ENCODE results near the gene BORCS6.
A peak's percentile ranks its signal among the peaks of the same experiment; 100 is the strongest.
"Not testable (repeated sequence)": the region's sequence is repeated elsewhere in the genome, so short reads cannot be mapped to it uniquely, and the experiment has no call there.

BORCS6 gene
- total RNA-seq = 14.0 to 27.9 reads per million in 2 donors

DNA sequence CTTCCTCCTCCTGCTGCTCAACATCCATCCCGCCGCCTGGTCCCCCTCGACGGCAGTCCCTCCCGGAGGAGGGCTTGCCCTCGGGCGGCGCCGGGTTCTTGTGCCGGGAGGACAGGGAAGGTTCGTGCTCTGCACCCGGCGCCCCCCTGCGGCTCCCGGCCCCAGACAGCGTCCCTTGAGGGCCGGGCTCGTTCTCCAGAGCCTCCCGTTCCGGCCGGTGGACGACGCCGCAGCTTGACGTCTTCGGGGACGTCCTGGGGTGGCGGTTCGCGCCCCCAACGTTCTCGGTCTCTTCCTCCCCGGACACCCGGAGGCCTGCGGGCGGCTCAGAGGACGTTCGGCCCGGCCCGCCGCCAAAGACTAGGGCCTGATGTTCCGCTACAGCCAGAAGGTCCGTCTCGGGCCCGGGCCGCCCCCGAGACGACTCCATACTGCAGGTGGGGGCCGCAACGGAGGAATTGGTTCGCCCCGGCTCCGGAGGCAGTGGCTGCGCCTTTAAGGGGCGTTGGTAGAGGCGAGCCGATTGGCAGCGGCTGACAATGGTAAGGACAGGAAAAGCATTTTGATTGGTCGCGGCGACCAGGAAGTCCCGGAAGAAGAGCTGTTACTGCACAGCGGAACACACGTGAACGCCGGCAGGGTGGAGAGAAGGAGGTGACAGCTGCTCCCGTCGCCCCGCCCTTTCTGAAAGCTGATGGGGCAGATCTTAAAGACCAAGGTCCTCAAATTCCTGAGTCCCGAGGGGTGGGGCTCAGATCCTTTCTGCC, at the start of gene BORCS6:
TSS of gene BORCS6 (minus strand) at position 470 of the 767 bp plus-strand sequence. CDS start at position 430, 40 bp downstream.
- peak; percentile 89 for DNase-seq

DNA sequence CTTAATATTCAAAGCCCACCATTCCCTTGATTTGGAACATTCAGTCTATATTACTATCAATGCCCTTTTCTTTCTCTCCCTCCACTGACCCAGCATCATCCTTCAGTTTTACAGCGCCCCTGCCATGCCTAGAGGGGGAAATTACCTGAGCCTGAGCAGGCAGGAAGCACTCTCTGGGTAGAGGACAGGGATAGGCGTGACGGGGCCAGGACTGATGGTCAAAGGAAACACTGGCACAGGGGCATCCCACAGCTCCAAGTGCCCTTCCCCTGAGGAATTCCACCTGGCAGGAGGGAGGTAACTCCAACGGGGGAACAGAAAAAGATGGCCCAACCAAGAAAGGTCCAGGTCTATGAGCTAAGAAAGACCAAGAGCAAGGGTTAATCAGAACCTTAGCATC, 47.9 kb upstream of the BORCS6 start:
- no peak for DNase-seq

DNA sequence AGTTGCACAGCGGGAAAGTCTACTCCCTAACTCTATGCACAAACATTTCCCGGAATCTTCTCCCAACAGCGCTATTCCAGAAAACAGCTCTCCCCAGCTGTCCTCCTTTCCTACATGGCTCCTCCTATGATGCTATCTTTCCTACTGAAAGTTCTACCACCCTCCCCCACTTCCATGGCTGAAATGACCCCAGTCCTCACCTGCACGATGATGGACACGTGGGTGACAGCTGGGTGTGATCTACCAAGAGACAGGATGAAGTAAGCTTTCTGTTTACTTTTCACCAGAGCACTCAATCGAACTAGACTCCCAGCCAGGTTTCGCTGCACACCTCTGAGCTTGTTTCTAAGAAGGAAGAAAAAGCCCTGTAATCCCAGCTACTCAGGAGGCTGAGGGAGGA, 47.2 kb upstream of the BORCS6 start:
- DNase-seq = no peak

DNA sequence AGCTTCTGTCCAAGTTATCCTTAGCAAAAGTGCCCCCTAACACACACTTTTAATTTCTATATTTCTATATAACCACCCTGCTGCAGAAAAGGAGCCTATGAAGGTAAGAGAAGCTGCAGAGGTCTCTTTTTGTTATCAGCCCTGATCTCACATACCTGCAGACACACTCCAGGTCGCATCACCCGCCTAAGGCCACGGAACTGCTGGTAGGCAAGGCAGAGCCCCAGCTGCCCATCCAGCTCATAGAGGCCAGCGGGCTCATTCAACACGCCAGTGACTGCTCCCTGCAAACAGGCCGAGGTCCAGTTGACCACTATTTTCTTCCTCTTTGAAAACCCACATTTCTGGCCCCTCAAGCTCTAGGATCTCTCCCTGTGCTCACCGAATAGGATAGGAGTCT, 45.7 kb upstream of the BORCS6 start:
- no peak for DNase-seq

DNA sequence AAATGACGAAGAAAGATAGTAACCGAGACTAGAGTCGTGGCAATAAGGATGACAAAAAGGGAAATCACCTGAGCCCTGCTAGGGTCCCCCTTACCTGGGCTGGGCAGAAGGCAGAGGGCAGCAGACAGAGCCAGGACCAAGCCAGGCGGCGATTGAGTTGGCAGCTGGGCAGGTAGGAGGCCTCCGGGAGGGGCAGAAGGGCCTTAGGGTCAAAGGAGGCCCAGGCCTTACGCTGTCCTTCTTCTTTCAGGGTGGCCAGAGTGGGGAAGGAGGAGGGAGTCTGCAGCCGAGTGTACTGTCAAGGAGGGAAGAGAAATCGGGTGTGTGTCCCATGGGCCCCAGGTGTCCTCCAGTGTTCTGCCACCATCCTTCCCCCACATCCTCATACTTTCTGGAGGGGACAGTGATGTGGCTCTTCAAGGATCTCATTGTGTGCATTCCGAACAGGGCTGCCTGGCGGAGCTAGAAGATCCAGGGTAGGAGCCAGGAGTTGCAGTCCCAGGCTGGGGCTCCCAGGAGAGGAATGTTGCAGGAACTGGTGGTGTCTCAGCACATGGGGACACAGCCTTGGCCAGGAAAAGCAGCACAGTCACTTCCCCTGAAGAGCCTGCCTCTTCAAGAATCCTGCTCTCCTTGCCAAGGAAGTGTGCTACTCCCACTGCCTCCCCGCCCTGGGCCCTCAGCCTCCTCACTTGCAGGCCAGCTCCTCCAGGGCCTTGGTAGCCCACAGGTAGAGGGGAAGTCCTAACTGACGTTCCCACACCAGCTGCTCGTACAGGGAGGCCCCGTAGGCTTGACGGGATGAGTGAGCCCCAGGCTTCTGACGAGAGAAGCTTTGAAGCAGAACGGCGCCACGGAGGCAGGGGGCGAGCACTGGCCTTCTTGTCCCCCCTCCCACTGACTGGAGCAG, 44.6 kb upstream of the BORCS6 start:
- DNase-seq = no peak

DNA sequence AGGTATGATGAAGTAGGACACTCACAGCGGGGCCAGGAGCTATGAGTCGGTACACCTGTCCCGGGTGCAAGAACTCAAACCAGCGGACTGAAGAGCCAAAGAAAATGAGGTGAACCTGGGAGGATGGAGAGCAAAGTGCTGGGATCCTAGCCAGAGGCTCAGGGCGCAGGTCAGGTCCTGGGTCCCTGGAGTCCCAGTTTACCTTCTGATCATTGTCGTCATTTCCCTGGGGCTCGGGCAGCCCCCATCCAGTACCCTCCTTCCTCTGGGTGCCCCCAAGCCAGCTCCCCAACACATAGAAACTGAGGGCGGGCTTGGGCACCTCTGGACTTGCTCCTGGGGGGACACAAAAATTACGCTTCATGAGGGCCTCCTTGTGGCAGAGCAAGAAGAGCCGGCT, 41.7 kb upstream of the BORCS6 start:
- DNase-seq = no peak

DNA sequence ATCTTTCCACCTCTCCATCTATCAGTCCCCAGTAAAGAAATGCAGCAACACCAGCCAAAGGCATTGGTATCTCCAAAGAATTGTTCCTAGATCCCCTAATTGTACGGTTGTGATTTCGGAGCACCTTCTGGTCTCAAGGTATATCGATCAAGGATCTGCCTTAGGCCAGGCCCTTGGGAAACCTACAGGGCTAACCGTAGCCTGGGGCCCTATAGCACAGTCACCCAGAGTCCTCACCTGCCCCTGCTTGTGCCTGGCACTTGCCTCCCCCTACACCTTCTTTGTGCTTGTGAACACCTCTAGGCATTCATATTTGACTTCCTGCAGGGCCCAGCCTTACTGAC, 37.2 kb upstream of the BORCS6 start:
- no peak for DNase-seq

DNA sequence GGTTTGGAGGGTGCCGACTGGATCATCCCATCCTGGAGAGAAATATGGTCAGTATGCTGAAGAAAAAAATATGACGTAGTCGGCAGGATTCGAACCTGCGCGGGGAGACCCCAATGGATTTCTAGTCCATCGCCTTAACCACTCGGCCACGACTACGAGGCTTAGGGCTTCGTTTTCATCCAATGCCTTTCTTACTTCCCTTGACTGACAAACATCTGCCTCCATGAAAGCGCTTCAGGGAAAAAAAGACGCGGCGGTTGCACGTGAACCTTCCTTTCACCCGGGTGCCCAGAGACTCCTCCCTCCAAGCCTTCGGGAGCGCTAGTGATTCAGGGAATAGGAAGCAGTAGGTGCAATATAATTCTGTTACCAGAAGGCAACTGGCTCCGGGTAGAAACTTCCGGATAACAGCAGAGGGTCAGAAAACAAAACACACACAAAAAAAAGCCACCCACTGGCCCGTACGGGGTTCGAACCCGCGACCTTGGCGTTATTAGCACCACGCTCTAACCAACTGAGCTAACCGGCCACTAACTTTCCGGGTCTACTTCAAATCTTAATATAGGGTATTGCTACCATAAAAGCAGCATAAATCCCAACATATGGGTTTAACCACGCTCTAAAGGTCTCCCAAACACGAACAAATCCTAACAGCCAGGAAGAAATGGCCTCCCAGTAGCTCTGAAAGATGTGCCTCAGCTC, 36.7 kb upstream of the BORCS6 start:
- DNase-seq = no peak

DNA sequence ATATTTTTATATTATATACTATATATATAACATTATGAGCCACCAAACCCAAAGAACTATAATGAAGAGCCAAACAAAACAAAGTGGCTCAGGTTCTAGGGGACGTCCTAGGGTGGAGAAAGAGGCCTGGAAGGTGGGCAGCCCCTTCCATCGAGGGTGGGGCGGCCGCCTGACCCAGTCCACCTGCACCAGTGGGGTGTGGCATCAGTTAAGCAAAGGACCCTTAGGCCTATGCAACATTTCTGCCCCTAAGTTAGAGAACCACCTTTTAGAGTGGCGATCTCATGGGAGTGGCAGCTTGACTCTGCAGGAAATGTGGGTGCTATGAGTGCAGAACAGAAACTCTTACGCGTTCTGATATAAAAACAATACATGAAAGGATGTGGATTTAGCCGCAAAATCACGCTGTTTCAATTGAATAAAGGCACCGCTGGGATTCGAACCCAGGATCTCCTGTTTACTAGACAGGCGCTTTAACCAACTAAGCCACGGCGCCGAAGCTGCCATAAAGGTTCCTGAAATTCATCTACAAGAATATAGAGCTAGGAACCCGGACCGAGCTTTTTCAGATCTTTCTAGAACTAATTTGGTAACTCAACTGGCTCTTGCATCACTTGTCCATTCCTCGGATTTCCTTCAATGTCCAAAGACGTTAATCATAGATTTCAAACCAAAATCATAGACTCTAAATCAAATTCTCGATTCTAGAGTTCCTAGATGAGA, 36.0 kb upstream of the BORCS6 start:
- peak; percentile 50 for DNase-seq

DNA sequence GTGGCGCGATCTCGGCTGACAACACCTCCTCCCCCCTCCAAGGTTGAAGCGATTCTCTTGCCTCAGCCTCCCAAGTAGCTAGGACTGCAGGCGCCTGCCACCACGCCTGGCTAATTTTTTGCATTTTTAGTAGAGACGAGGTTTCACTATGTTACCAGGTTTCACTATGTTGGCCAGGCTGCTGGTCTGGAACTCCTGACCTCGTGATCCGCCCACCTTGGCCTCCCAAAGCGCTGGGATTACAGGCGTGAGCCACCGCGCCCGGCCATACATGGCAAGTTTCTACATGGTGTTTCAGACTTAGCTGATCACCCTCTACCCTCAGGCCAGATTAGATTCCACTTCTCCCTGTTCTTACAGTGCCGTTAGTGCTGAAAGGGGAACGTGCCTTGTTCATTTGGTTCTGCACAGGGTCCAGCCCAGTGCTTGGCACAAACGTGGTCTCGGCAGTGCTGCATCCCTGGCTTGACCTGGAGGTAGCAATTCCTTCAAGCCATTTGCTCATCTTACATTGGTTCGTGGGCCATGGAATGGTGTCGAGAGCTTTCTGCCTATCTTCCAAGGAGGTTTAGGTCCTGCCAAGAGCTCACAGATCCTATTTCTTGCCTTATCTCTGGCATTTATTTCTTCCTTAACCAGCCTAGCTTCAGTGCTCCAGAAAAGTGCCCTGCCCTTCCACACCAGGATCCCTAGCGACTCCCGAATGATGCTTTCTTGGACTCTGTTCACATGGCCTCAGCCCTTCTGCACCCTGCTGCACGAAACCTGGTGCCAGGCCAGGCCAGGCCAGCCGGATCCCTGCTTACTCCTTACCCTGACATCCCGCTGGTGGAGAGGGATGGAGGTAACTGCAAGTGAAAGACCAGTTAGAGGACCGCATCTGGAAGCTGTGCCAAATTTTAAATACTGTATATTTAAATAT, 35.2 kb upstream of the BORCS6 start:
- no peak for DNase-seq

DNA sequence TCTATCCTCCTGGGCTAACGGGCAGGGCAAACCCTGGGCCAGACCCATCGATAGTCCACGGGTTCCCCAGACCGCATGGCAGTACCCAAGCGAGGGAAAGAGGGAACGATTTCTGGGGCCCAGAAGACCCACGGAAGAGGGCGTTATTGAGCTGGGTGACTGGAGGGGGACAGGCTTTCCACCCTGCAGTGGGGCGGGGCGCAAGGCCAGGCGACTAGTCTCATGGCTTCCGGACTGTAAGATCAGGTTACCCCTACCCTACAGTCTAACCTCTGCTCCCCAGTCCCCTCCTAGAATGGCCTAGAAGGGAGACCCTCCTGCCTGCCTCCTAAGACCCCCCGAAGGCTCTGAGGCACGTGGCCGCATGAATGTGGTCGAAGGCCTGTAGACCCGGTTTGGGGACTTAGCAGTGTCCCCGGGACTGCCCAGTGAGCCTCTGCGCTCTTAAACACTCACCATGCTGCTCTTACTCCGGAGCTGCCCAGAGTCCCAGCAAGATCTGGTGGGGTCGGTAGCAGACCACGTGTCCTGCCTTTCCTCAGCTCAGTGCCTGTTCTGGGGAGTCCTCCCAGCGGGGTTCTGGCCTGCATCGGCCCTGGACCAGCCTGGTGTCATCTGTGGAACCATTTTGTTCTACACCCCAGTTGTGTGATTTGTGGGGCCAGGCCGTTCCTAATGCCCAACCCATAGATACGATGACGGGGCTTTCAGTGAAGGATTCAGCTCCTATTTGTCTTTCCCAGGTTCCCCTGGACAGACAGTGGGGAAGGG, 33.6 kb upstream of the BORCS6 start:
- DNase-seq = peak; percentile 31

DNA sequence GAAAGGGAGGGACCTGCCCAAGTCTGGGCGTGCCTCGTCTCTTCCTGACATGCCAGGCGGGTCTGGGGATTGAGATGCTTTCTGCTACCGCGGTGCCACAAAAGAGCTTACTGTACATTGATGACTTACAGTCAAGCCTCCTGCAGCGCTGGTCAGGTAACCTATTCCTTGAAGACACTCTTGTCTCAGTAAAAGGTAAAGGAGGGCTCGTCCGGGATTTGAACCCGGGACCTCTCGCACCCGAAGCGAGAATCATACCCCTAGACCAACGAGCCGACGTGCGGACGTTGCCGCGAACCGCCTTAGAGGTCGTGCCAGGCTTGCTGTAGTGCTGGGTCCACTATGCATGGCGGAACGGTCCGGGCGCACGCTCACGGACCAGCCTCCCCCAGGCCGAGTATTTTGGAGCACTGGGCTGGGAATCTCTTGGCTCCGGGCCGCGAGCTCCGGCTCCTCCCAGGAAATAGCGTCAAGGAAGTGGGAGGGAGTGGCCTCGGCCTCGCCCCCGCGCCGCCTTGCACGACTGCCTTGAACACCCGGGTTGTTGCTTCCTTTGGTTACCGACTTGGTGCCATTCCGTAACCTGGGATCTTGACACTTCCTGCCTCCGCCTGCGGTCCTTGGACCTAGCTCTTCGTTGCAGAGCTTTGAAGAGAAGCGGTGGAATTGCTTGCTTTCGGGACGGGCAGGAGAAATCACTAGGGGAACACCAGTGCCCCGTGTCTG, 32.8 kb upstream of the BORCS6 start:
- peak; percentile 80 for DNase-seq

DNA sequence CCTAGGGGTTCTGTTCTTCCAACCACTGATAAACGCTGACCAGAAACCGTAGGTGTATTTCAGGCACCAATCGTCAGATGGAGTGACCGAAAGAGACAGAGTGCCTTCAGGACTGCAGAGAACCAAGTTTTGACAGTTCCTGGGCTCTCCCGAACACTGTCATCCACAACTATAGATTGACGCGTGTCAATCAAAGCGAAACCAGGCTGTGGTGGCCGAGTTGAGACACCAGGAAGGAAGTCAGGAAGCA, 32.3 kb upstream of the BORCS6 start:
- DNase-seq = no peak

DNA sequence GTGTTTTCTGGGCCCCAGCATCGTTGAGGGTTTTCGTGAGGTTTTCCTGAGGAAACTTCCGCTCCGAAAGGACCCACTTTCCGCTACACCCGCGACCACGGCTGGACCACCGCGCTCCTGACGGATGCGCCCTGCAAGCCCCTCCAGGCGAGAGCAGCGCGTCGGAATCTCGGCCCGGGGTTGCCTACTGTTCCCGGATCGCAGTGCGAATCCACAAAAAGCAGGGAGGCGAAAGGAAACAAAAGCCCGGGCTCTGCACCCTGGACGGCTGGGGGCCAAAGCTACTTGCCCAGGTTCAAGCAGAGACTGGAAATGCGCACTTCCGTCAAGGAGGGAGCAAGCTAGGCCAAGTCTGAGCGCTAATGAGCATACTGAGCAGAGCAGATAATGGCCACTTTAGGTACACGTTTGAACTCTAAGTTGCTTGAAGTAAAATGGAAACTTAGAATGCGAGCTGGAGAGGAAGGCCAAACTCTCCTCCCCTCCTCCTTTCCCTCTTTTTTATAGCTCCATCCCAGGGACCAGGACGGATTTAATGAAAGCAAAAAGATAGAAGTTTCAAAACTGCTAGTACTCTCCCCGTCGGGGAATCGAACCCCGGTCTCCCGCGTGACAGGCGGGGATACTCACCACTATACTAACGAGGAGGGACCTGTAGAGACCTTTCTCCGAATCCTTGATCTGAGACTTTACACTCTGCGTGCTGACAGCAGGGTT, 31.8 kb upstream of the BORCS6 start:
- peak; percentile 85 for DNase-seq

DNA sequence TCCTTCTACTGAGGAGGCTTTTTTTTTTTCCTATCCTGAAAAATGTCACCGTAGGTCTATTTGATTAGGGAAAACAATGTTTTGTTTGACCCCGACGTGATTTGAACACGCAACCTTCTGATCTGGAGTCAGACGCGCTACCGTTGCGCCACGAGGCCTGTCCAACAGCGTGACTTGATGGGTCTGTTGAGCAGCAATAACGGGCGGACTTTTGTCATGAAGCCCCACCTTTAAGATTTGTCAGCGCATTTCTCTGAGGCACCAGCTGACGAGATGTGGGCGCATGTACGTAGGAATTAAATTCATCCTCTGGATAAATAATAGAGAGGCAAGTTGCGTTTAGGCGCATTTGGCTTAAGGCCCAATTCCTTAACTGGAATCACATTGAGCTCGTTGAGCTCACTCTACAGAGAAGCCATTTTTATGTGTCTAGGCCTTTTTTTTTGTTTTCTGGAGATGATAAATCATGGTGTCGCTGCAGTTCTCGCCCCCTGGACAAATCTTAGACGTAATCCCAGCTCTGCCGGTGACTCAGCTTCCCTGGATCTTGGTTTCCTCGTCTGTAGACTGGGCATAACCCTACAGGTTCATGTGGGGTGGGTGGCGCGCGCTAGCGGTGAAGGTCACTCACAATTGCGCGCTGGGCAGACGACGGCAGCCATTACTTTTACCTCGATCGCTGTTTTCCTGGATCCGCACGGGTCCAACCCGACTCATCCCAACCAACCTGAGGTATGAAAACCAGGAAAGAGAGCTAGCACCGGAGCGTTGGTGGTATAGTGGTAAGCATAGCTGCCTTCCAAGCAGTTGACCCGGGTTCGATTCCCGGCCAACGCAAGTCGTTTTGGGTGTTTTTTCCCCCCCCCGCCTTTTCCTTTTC, 31.0 kb upstream of the BORCS6 start:
- DNase-seq = peak; percentile 78

DNA sequence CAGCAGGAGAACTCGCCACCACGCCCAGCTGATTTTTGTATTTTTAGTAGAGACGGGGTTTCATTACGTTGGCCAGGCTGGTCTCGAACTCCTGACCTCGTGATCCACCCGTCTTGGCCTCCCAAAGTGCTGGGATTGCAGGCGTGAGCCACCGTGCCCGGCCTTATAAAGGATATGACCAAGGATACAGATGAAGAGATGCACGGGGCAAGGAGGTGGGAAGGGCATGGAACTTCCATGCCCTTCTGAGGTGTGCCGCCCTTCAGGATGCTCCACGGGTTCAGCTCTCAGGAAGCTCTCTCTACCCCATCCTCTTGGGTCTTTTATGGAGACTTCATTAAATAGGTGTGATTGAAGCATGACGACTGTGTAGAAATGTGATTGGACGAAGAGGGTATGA, 24.0 kb upstream of the BORCS6 start:
- DNase-seq = not testable (repeated sequence)

DNA sequence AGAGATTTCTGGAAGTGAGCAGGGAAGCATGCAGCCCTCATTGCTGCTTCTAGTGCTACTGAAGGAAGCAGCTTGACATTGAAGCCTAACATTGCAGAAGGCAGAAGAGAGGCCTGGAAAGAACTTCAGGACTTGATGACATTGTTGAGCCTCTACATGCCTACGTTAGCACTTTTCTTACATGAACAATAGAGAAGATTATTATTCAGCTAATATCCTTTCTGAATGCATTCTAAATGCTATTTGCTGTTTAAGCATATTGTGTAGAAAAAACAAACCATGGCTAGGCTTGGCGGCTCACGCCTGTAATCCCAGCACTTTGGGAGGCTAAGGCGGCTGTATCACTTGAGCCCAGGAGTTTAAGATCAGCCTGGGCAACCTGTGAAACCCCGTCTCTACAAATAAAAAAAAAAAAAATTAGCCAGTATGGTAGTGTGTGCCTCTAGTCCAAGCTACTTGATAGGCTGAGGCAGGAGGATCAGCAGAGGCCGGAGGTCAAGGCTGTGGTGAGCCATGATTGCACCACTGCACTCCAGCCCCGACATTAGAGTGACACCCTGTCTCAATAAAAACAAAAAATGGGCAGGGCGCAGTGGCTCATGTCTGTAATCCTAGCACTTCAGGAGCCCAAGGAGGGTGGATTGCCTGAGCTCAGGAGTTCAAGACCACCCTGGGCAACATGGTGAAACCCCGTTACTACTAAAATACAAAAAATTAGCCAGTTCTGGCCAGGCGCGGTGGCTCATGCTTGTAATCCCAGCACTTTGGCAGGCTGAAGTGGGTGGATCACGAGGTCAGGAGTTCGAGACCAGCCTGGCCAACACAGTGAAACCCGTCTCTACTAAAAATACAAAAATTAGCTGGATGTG, 22.6 kb upstream of the BORCS6 start:
- DNase-seq = no peak

Data from T-helper 9 cell (primary cell).